ENCODE measurements around the gene IER5L. TPM values are rescaled to one million over a fixed set of nuclear protein-coding genes. Genes with fewer than 3 reads are reported as not detected.

IER5L gene
- total RNA-seq, 1 donor from 2014 or later, result 86.1 TPM

- Histone ChIP-seq H3K27ac (no peak overlapping the region), H3K36me3 (no peaks in the 10 kb centered on the region), H3K9me3 (no peaks in the 10 kb centered on the region), H3K4me3 (no peak overlapping the region), H3K4me1 (peaks cover 4 to 5% of the 10 kb centered on the region in 2 donors), H3K27me3 (no peaks in the 10 kb centered on the region)
- DNase-seq (ENCODE audit: low spot score in 2 of 2), result no peak
- TF ChIP-seq CTCF (IDR thresholded peaks at IDR 0.05), result no peak
- intact Hi-C loops (cut with DNase I), result no loop called here
Observed at GRCh38 chr9:129181246-129181645, 3.2 kb upstream of the IER5L start.

- Histone ChIP-seq H3K4me3 (peak overlapping the region; percentile 77 to 100), H3K36me3 (no peaks in the 10 kb centered on the region), H3K4me1 (peaks cover 8 to 13% of the 10 kb centered on the region in 2 donors), H3K9me3 (no peaks in the 10 kb centered on the region), H3K27ac (no peak overlapping the region), H3K27me3 (no peaks in the 10 kb centered on the region)
- no peak for DNase-seq (ENCODE audit: low spot score in 2 of 2)
- intact Hi-C loops (cut with DNase I), result loop anchor here (1.0 to 5.0 kb wide), 6 partner anchors 24 to 449 kb away; partner anchors contain the start of gene NTMT1
- TF ChIP-seq CTCF (IDR thresholded peaks at IDR 0.05), result no peak
Observed at GRCh38 chr9:129178568-129179382, 714 bp upstream of the IER5L start.

- Histone ChIP-seq H3K27ac (peak overlapping the region; percentile 74 to 100), H3K4me1 (peaks cover 12 to 22% of the 10 kb centered on the region in 2 donors), H3K4me3 (peak overlapping the region; percentile 81 to 100), H3K27me3 (no peaks in the 10 kb centered on the region), H3K9me3 (no peaks in the 10 kb centered on the region), H3K36me3 (no peaks in the 10 kb centered on the region)
- intact Hi-C loops (cut with DNase I), result loop anchor here (2.0 to 5.0 kb wide), 5 partner anchors 140 to 450 kb away; partner anchors contain the start of gene NTMT1
- no peak for TF ChIP-seq CTCF (IDR thresholded peaks at IDR 0.05)
- DNase-seq (ENCODE audit: low spot score in 2 of 2), result no peak
Observed at GRCh38 chr9:129177443-129177790, 644 bp downstream of the IER5L start.

- no peak for DNase-seq (ENCODE audit: low spot score in 2 of 2)
Observed at GRCh38 chr9:129176701-129177442, 1.2 kb downstream of the IER5L start.

More at GRCh38 chr9:129176701-129177442, 1.2 kb downstream of the IER5L start:
- intact Hi-C loops (cut with DNase I), result loop anchor here (1.0 to 5.0 kb wide), 7 partner anchors 140 to 450 kb away; partner anchors contain the start of gene NTMT1
- H3K36me3 ChIP-seq, result no peaks in the 10 kb centered on the region
- no peak for TF ChIP-seq CTCF (IDR thresholded peaks at IDR 0.05)
- no peaks in the 10 kb centered on the region for H3K27me3 ChIP-seq
- no peaks in the 10 kb centered on the region for H3K9me3 ChIP-seq
- H3K27ac ChIP-seq, result peak overlapping the region; percentile 97 to 100
- H3K4me3 ChIP-seq, result peak overlapping the region; percentile 81 to 100
- peaks cover 12 to 22% of the 10 kb centered on the region in 2 donors for H3K4me1 ChIP-seq

Measured in ascending aorta (tissue), 2 donors.